ENCODE results near the gene MBNL2. TPM values are rescaled to one million over a fixed set of nuclear protein-coding genes. Genes with fewer than 3 reads are reported as not detected.

Gene MBNL2
- total RNA-seq, 1 experiment from 2014 or later = 0.85 TPM

GRCh38 chr13:97182111-97182890 lies 39.8 kb upstream of the MBNL2 start (continued):
- TF ChIP-seq, protein P1, sequence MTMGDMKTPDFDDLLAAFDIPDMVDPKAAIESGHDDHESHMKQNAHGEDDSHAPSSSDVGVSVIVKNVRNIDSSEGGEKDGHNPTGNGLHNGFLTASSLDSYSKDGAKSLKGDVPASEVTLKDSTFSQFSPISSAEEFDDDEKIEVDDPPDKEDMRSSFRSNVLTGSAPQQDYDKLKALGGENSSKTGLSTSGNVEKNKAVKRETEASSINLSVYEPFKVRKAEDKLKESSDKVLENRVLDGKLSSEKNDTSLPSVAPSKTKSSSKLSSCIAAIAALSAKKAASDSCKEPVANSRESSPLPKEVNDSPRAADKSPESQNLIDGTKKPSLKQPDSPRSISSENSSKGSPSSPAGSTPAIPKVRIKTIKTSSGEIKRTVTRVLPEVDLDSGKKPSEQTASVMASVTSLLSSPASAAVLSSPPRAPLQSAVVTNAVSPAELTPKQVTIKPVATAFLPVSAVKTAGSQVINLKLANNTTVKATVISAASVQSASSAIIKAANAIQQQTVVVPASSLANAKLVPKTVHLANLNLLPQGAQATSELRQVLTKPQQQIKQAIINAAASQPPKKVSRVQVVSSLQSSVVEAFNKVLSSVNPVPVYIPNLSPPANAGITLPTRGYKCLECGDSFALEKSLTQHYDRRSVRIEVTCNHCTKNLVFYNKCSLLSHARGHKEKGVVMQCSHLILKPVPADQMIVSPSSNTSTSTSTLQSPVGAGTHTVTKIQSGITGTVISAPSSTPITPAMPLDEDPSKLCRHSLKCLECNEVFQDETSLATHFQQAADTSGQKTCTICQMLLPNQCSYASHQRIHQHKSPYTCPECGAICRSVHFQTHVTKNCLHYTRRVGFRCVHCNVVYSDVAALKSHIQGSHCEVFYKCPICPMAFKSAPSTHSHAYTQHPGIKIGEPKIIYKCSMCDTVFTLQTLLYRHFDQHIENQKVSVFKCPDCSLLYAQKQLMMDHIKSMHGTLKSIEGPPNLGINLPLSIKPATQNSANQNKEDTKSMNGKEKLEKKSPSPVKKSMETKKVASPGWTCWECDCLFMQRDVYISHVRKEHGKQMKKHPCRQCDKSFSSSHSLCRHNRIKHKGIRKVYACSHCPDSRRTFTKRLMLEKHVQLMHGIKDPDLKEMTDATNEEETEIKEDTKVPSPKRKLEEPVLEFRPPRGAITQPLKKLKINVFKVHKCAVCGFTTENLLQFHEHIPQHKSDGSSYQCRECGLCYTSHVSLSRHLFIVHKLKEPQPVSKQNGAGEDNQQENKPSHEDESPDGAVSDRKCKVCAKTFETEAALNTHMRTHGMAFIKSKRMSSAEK (CRISPR knock-in tag; IDR thresholded peaks at IDR 0.05; ENCODE audit: borderline replicate concordance) = no peak

DNA sequence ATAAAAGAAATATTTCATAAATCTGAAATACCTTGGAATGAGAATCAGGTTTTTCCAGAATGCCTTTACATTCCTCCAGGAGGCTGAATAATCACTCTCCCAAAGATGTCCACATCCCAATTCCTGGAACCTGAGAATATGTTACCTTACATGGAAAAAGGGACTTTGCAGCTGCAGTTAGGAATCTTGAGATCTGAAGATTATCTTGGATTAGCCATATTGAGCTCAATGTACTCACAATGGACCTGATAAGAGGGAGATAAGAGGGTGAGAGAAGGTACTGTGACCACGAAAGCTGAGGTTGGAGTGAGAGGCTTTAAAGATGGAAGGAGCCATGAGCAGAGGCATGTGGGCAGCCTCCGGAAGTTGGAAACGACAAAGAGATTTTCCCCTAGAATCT lies 36.8 kb upstream of the MBNL2 start:
- no peak for DNase-seq (ENCODE audit: low spot score)
- Mint-ChIP-seq H3K27ac (no peak overlapping the region), H3K27me3 (ENCODE audit: low read depth) (peaks cover 2% of the 10 kb centered on the region; the same call in 1 of the 2 replicates), H3K36me3 (no peaks in the 10 kb centered on the region), H3K9me3 (no peaks in the 10 kb centered on the region), H3K4me1 (no peaks in the 10 kb centered on the region), H3K4me3 (no peak overlapping the region)
- ChIA-PET CTCF (interaction anchor here (1.0 kb wide), 1 partner anchor 75 kb away, joined by 3 read pairs; no protein-coding TSS in a partner anchor), POLR2A (no interaction called here)
- ATAC-seq = no peak
- TF ChIP-seq TEAD4 (CRISPR knock-in tag; IDR thresholded peaks at IDR 0.05) = no peak
- TF ChIP-seq SOX15 (CRISPR knock-in tag; IDR thresholded peaks at IDR 0.05) = no peak

GRCh38 chr13:97185751-97186150 lies 36.4 kb upstream of the MBNL2 start:
- Mint-ChIP-seq H3K27ac (no peak overlapping the region), H3K4me1 (no peaks in the 10 kb centered on the region), H3K4me3 (no peak overlapping the region), H3K27me3 (ENCODE audit: low read depth) (peaks cover 2% of the 10 kb centered on the region; the same call in 1 of the 2 replicates), H3K9me3 (no peaks in the 10 kb centered on the region), H3K36me3 (no peaks in the 10 kb centered on the region)
- POLR2A ChIA-PET = no interaction called here
- no peak for ATAC-seq
- CTCF ChIA-PET = interaction anchor here (1.0 kb wide), 1 partner anchor 76 kb away, joined by 3 read pairs; no protein-coding TSS in a partner anchor
- TF ChIP-seq ZNF317 (CRISPR knock-in tag; IDR thresholded peaks at IDR 0.05; ENCODE audit: borderline replicate concordance, low read depth) (no peak), SMAD3 (CRISPR knock-in tag; IDR thresholded peaks at IDR 0.05; ENCODE audit: borderline replicate concordance) (no peak), MXD4 (CRISPR knock-in tag; IDR thresholded peaks at IDR 0.05; ENCODE audit: borderline replicate concordance) (no peak), FOXJ3 (CRISPR knock-in tag; IDR thresholded peaks at IDR 0.05; ENCODE audit: borderline replicate concordance) (no peak), ESRRA (CRISPR knock-in tag; IDR thresholded peaks at IDR 0.05; ENCODE audit: borderline replicate concordance) (no peak), KAT7 (CRISPR knock-in tag; IDR thresholded peaks at IDR 0.05; ENCODE audit: borderline replicate concordance) (no peak)
- TF ChIP-seq, protein P2, sequence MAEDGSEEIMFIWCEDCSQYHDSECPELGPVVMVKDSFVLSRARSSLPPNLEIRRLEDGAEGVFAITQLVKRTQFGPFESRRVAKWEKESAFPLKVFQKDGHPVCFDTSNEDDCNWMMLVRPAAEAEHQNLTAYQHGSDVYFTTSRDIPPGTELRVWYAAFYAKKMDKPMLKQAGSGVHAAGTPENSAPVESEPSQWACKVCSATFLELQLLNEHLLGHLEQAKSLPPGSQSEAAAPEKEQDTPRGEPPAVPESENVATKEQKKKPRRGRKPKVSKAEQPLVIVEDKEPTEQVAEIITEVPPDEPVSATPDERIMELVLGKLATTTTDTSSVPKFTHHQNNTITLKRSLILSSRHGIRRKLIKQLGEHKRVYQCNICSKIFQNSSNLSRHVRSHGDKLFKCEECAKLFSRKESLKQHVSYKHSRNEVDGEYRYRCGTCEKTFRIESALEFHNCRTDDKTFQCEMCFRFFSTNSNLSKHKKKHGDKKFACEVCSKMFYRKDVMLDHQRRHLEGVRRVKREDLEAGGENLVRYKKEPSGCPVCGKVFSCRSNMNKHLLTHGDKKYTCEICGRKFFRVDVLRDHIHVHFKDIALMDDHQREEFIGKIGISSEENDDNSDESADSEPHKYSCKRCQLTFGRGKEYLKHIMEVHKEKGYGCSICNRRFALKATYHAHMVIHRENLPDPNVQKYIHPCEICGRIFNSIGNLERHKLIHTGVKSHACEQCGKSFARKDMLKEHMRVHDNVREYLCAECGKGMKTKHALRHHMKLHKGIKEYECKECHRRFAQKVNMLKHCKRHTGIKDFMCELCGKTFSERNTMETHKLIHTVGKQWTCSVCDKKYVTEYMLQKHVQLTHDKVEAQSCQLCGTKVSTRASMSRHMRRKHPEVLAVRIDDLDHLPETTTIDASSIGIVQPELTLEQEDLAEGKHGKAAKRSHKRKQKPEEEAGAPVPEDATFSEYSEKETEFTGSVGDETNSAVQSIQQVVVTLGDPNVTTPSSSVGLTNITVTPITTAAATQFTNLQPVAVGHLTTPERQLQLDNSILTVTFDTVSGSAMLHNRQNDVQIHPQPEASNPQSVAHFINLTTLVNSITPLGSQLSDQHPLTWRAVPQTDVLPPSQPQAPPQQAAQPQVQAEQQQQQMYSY (CRISPR knock-in tag; IDR thresholded peaks at IDR 0.05) = no peak
- DNase-seq (ENCODE audit: low spot score) = no peak

DNA sequence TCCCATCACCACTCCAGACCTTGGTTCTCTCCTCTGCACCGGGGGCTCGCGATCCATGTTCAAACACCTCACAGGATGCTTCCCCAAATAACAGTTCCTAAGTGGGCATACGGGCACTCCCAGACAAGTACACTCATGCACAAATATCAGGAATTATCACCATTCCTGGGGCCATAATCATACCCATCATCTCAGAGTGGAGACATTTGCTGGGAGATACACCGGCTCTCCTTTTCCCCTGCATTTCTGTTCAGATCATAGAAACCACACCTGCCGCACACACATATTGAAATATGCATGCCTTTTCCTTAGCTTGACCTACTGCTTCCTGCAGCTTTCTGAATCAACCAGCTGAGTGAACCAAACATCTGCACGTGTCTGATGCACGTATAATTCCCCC lies 33.9 kb upstream of the MBNL2 start:
- Mint-ChIP-seq H3K4me1 (no peaks in the 10 kb centered on the region), H3K4me3 (no peak overlapping the region), H3K27ac (no peak overlapping the region), H3K9me3 (peaks cover 8% of the 10 kb centered on the region; the same call in 1 of the 2 replicates), H3K36me3 (no peaks in the 10 kb centered on the region), H3K27me3 (ENCODE audit: low read depth) (peaks cover 6% of the 10 kb centered on the region; the same call in 1 of the 2 replicates)
- CTCF ChIA-PET = no interaction called here
- DNase-seq (ENCODE audit: low spot score) (no peak), ATAC-seq (no peak)
- POLR2A ChIA-PET = no interaction called here
- TF ChIP-seq GABPB1 (CRISPR knock-in tag; IDR thresholded peaks at IDR 0.05) = no peak
- TF ChIP-seq GTF2I (CRISPR knock-in tag; conservative IDR thresholded peaks at IDR 0.05) = no peak
- no peak for TF ChIP-seq TEAD1 (CRISPR knock-in tag; IDR thresholded peaks at IDR 0.05)
- TF ChIP-seq ZNF317 (CRISPR knock-in tag; IDR thresholded peaks at IDR 0.05; ENCODE audit: borderline replicate concordance, low read depth) = no peak
- TF ChIP-seq PRRX2 (CRISPR knock-in tag; IDR thresholded peaks at IDR 0.05) = no peak
- TF ChIP-seq E2F1 (CRISPR knock-in tag; IDR thresholded peaks at IDR 0.05) = no peak
- TF ChIP-seq ZNF423 (CRISPR knock-in tag; IDR thresholded peaks at IDR 0.05) = no peak
- TF ChIP-seq TCF7 (CRISPR knock-in tag; IDR thresholded peaks at IDR 0.05; ENCODE audit: low read depth) = no peak
- TF ChIP-seq, protein P3, sequence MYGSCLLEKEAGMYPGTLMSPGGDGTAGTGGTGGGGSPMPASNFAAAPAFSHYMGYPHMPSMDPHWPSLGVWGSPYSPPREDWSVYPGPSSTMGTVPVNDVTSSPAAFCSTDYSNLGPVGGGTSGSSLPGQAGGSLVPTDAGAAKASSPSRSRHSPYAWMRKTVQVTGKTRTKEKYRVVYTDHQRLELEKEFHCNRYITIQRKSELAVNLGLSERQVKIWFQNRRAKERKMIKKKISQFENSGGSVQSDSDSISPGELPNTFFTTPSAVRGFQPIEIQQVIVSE (CRISPR knock-in tag; IDR thresholded peaks at IDR 0.05; ENCODE audit: borderline replicate concordance) = no peak
- no peak for TF ChIP-seq ZNF263 (CRISPR knock-in tag; IDR thresholded peaks at IDR 0.05; ENCODE audit: low read depth)
- no peak for TF ChIP-seq CREM (CRISPR knock-in tag; IDR thresholded peaks at IDR 0.05)
- no peak for TF ChIP-seq SMAD3 (CRISPR knock-in tag; IDR thresholded peaks at IDR 0.05; ENCODE audit: borderline replicate concordance)
